GM18498 (cell line): Measurements from ENCODE around the gene ELAVL1.
"Not testable (repeated sequence)": the region's sequence is repeated elsewhere in the genome, so short reads cannot be mapped to it uniquely, and the experiment has no call there.

Experiments used
- ATAC-seq: cut with Tn5 transposase; IDR thresholded peaks from one replicate; pipeline ENCODE4 v1.9.1; 2021; ENCODE audit warnings: mild to moderate bottlenecking, moderate library complexity; ENCODE audit not compliant: unreplicated experiment

ELAVL1 gene

GRCh38 chr19:7970716-7971448 is 34.6 kb downstream of the ELAVL1 start:
- ATAC-seq = no peak

DNA sequence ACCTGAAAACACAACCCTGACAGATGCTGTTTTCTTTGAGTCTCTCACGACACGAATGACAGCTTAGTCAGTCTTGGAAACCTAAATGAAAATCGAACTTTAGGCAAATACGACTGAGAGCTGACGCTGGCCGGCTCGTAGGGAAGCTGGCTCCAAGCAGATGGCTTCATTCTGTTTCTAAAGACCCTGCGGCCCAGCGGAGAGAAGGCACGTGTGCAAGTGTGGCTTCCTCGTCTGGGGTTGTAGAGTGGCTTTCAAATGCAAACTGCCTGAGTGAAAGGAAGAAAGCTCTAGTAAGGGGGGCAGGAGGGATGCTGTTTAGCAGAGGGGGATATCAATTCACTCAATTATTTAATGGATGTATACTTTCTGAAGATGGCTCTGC is 35.9 kb downstream of the ELAVL1 start:
- no peak for ATAC-seq

GRCh38 chr19:7968796-7969554 is 36.5 kb downstream of the ELAVL1 start:
- no peak for ATAC-seq

DNA sequence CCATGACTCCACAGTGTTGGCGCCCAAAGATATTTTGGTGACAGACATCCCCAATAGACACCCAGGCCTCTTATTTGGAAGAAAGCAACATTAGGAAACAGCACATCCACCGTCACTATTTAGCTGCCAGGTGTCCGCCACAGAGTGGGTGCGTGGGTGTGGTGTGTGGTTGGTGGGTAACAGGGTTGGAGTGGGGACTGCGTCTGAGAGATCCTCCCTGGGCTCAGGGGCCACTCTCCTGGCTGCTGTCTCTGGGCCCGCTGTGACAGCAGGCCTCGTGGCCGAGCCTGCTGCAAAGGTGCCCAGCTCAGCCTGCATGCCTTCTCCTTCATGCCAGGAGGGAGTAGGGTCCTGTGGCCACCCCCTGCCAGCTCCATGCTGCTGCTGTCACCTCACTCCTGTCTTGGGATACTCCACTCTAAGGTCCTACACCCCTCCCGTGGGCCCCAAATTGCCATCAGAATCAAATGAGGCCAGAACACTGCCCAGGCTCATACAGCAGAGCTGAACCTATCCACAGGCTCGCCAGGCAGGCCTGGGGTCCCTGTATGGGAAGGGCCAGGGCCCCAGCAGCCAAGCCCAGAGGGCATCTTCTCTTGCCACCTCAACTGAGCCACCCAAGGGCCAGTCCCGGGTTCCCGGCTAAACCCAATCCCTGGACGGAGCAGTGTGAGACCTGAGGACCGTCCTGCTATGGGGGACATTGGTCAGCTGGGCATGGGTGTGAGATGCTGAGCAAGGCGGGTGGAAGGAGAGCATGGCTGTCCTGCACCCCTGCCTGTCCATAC is 37.2 kb downstream of the ELAVL1 start:
- ATAC-seq = no peak

DNA sequence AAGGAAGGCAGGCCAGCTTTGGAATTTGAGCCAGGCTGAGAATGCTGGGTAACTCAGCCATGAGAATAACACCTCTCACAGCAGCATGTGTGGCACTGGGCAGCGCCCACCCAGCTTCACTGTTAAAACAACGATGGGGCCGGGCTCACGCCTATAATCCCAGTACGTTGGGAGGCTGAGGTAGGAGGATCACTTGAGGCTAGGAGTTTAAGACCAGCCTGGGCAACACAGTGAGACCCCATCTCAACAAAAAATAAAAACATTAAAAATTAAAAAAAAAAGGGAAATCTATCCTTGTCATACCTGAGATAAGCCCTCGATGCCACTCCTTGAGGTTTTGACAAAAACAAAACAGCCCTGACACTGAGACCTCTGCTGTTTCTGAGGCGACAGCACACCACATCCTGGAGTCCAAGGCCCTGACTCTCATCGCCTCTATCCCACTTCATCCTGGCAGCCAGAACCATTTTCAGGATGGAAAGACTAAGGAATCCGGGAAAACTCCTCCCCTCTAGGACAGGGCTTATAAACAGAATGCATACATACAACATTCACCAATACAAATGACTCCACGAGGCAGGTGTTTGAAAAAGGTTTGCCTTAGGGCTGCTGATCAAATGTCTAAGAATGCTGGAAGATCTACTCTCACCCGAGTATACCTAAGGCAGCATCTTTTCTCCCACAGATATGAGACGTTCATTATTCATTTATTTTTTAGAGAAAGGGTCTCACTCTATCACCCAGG is 39.3 kb downstream of the ELAVL1 start:
- no peak for ATAC-seq

GRCh38 chr19:7965259-7965841 is 40.1 kb downstream of the ELAVL1 start:
- no peak for ATAC-seq

- ATAC-seq = no peak
Measured at GRCh38 chr19:7963566-7963965, 41.9 kb downstream of the ELAVL1 start.

DNA sequence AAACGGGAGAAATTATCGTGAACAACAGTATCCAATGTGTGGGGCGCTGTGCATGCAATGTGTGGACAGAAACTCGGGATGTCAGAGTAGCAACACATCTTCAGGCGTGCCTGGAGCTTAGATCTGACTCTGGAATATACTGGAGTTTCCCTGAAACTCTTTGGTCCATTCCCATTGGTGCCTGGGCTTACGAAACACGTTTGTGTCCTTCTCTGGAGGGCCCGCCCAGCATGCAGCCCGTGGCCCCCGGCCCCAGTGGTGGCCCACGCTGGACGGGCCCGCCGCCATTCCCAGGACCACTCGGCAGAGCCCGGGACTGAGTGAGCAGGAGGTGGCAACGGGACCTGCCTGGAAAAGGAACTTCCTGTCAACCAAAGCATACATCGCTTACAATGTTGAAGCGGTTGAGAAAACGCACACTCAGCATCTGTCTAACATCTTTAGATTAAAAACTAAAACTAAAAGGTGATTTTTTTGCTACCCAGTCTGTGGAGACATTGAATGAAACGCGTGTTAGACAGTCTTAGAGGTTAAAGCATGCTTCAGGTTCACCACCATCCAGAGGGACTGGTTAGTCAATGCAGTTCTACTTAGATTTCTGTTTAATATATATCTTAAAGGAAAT is 42.7 kb downstream of the ELAVL1 start:
- ATAC-seq = no peak

GRCh38 chr19:7961920-7962626 is 43.4 kb downstream of the ELAVL1 start:
- ATAC-seq = no peak

DNA sequence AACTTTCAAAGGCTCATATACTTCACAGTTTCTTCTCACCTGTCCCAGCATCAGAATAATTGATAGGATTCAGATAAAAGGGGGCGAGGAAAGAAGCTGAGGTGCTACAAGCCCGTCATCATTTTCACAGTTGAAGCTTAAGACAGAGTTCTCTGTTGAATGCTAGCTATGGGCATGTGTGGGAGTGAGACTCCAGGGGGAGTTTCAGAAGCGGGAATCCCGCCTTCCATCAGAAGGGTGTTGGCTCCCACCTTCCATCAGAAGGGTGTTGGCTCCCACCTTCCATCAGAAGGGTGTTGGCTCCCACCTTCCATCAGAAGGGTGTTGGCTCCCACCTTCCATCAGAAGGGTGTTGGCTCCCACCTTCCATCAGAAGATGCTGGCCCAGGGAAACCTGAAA is 44.4 kb downstream of the ELAVL1 start:
- ATAC-seq = not testable (repeated sequence)

DNA sequence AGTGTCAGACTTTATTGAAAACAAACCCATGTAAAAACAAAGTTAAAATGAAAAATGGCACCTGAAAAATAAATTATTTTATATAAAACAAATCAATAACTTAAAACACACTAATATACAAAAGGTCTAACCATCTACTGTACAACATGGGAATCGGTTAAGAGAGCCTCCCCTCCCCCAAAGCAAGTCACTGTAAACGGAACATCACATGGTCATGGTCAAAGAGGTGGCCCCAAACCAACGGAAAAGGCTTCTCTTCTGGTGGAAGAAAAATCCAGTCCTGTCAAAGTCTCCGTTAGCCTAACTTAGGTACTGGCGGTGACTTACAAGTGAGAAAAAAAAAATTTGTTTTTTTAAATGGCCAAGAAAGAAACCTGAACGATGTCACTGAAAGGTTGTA is 46.2 kb downstream of the ELAVL1 start:
- no peak for ATAC-seq

- ATAC-seq = no peak
Measured at GRCh38 chr19:7955696-7956095, 49.7 kb downstream of the ELAVL1 start.

DNA sequence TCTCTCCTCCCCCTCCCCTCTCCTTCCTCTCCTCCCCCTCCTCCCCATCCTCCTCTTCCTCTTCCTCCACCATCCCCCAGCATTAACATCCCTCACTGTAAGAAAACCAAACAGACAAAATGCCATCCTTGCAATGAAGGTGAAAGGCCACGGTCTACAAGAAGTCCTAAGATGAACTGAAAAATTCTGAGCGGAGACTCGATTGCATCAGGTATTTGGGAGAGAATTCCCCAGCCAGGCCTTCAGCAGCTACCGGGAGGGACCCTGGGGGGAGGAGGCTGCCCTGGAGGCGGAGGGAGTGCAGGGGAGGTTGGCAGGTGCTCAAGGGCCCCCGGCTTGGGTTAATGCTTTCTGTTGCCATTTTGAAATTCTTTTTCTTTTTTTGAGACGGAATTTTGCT is 51.9 kb downstream of the ELAVL1 start:
- no peak for ATAC-seq

- ATAC-seq = no peak
Measured at GRCh38 chr19:7953060-7953459, 52.4 kb downstream of the ELAVL1 start.

DNA sequence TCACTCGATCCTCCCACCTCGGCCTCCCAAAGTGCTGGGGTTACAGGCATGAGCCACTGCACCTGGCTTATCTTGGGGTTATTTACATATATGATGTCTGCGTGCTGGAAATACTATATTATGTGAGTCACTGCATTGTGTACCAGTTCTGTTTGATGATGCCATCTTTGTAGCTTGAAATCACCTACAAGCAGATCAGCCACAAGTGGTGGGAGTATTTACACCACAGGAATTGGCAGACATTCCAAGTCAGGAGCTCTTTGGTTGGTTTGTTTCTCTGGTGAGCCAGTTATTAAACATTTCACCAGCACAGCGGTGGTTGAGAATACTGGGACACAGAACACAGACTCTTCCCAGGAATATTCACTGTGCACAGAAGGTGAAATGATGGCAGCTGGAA is 57.5 kb downstream of the ELAVL1 start:
- ATAC-seq = no peak

DNA sequence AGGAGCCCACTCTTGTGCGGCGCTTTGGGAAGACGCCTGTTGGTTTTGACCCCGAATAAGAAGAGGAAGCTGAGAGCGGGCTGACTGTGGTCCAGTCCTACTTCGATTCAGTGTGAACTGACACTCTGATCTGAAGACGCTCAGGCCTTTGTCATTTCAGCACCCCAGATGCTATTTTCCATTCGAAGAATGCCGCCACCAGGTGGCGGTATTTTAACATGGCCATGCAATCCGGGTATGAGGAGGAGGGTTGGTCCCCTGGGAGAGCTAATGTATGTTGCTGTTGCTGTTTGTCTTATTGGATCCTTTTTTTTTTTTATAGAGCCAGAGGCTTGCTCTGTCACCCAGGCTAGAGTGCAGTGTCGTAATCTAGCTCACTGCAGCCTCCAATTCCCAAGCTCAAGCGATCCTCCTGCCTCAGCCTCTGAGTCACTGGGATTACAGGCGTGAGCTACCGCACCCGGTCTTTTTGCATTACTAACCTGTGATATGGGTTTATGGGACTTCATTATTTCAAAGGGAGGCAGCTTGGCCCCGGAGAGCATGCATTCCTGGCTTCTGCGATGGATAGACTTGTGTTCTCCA is 61.2 kb downstream of the ELAVL1 start:
- peak; percentile 31 for ATAC-seq

DNA sequence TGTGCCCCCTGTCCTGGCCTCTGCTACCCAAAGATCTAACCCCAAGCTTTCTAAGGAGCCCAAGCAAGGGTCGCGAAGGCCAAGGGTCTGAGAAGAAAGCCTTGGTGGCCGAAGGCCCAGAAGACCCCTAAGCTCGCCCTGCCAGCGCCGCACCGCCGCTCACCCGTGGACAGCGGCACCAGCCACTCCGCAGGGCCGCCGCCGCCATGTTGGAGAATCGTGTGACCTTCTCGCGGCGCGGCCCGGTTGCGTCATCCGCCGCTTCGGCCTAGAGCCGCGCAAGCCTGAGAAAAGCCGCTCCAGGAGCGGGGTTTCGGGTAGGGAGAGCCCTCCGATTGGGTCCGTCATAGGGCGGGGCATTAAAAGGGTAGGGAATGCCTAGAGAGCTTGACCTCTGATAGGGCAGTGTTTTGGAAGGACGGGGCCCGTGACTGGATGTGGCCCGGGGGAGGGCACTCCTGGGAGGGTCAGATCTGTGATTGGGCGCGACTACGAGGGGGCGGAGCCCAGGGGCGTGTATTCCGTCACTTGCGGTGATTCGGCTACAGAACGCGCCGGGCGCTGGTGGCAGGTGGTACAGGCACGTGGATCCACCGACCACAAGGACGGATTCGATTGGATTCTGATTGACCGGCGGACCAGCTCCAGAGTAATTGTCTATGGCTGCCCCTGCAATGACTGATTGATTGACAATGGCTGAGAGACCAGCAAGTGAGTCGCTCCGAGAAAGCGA is 61.8 kb downstream of the ELAVL1 start, which contains the start of gene TIMM44:
TSS of gene TIMM44 (minus strand) at position 223 of the 733 bp plus-strand sequence. CDS start at position 208, 15 bp downstream.
- peak; percentile 92 for ATAC-seq

GRCh38 chr19:7942981-7943443 is 62.4 kb downstream of the ELAVL1 start:
- peak; percentile 21 for ATAC-seq
